ENCODE results near the gene SPATA2.

- TF ChIP-seq POLR2AphosphoS5 (IDR thresholded peaks at IDR 0.05) (no peak), POLR2A (IDR thresholded peaks at IDR 0.05) (no peak), EP300 (IDR thresholded peaks at IDR 0.05) (no peak)
- TF ChIP-seq, protein P1, sequence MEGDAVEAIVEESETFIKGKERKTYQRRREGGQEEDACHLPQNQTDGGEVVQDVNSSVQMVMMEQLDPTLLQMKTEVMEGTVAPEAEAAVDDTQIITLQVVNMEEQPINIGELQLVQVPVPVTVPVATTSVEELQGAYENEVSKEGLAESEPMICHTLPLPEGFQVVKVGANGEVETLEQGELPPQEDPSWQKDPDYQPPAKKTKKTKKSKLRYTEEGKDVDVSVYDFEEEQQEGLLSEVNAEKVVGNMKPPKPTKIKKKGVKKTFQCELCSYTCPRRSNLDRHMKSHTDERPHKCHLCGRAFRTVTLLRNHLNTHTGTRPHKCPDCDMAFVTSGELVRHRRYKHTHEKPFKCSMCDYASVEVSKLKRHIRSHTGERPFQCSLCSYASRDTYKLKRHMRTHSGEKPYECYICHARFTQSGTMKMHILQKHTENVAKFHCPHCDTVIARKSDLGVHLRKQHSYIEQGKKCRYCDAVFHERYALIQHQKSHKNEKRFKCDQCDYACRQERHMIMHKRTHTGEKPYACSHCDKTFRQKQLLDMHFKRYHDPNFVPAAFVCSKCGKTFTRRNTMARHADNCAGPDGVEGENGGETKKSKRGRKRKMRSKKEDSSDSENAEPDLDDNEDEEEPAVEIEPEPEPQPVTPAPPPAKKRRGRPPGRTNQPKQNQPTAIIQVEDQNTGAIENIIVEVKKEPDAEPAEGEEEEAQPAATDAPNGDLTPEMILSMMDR (IDR thresholded peaks at IDR 0.05) = no peak
Measured at GRCh38 chr20:49867453-49868215, 47.7 kb downstream of the SPATA2 start.
